Karpas-422 (cell line): Measurements from ENCODE around the gene BRAF. TPM values are rescaled to one million over a fixed set of nuclear protein-coding genes. Genes with fewer than 3 reads are reported as not detected.
A peak's percentile ranks its signal among the peaks of the same experiment; 100 is the strongest.
"Not testable (repeated sequence)": the region's sequence is repeated elsewhere in the genome, so short reads cannot be mapped to it uniquely, and the experiment has no call there.

Experiments used
- DNase-seq: peaks from one replicate; pipeline ENCODE4 v3.0.0-alpha.2; 2015
- H2AFZ ChIP-seq: fragments of 200-600 bp; sonication (generic); 2 replicates; pipeline ENCODE4 v1.6.1; 2014; ENCODE audit warnings: antibody characterized with exemption, low read length, mixed read lengths
- H3K27ac ChIP-seq: fragments of 200-600 bp; sonication (generic); 2 replicates; pipeline ENCODE4 v1.5.1; 2014; ENCODE audit warnings: mild to moderate bottlenecking, low read length, moderate library complexity
- H3K27me3 ChIP-seq: fragments of 200-600 bp; sonication (generic); 2 replicates; pipeline ENCODE4 v1.6.1; 2014; ENCODE audit warnings: low read length, mixed read lengths
- H3K36me3 ChIP-seq: fragments of 200-600 bp; sonication (generic); 2 replicates; pipeline ENCODE4 v1.6.1; 2014; ENCODE audit warnings: low read length, mixed read lengths; ENCODE audit not compliant: insufficient read depth
- H3K4me1 ChIP-seq: fragments of 200-600 bp; sonication (generic); 2 replicates; pipeline ENCODE4 v1.6.1; 2014; ENCODE audit warnings: mild to moderate bottlenecking, low read length, mixed read lengths
- H3K4me2 ChIP-seq: fragments of 200-600 bp; sonication (generic); 2 replicates; pipeline ENCODE4 v1.6.1; 2014; ENCODE audit warnings: low read length, low read depth, mild to moderate bottlenecking; ENCODE audit not compliant: poor library complexity, severe bottlenecking
- H3K4me3 ChIP-seq: fragments of 200-600 bp; sonication (generic); 2 replicates; pipeline ENCODE4 v1.5.1; 2014; ENCODE audit warnings: mild to moderate bottlenecking, antibody characterized with exemption, low read length, mixed read lengths
- H3K79me2 ChIP-seq: fragments of 200-600 bp; sonication (generic); 2 replicates; pipeline ENCODE4 v1.6.1; 2014; ENCODE audit warnings: mild to moderate bottlenecking, low read length, mixed read lengths
- H3K9ac ChIP-seq: fragments of 200-600 bp; sonication (generic); 2 replicates; pipeline ENCODE4 v1.6.0; 2014; ENCODE audit warnings: low read length
- H3K9me2 ChIP-seq: fragments of 200-600 bp; sonication (generic), shearing (Covaris generic); replicated peaks from 2 replicates; pipeline ENCODE4 v1.6.0; 2014; ENCODE audit warnings: mild to moderate bottlenecking, low read length, moderate library complexity; ENCODE audit not compliant: insufficient read depth
- H3K9me3 ChIP-seq: fragments of 300-700, 200-600 bp; sonication (generic); 2 replicates; pipeline ENCODE4 v1.6.1; 2014; ENCODE audit warnings: low read length, mixed read lengths
- H4K20me1 ChIP-seq: fragments of 200-600 bp; sonication (generic); 2 replicates; pipeline ENCODE4 v1.6.1; 2014; ENCODE audit warnings: mild to moderate bottlenecking, antibody characterized with exemption, low read length, low read depth; ENCODE audit not compliant: insufficient read depth
- total RNA-seq: library from RNA; depleted of rRNA; stranded (reverse); fragments of >200 nt; shearing (Covaris generic); gene quantifications from 2 replicates; pipeline ENCODE4 v1.2.3, GENCODE V29; 2014; ENCODE audit warnings: low replicate concordance

The BRAF gene
- total RNA-seq, 1 experiment from 2014 or later: 72.6 TPM

- Histone ChIP-seq H3K27ac (peak overlapping the region; percentile 87), H3K4me3 (peak overlapping the region; percentile 8; the same call in 1 of the 2 replicates), H3K79me2 (peaks cover 20% of the 10 kb centered on the region), H3K4me1 (peaks cover 48% of the 10 kb centered on the region), H3K9me3 (no peaks in the 10 kb centered on the region), H3K27me3 (no peaks in the 10 kb centered on the region), H3K9me2 (no peaks in the 10 kb centered on the region), H4K20me1 (no peaks in the 10 kb centered on the region), H3K9ac (peak overlapping the region; percentile 31; the same call in 1 of the 2 replicates), H3K4me2 (no peak overlapping the region), H3K36me3 (peaks cover 6% of the 10 kb centered on the region; the same call in 1 of the 2 replicates), H2AFZ (no peak overlapping the region)
- no peak for DNase-seq
These were observed 246.5 kb downstream of the BRAF start for GRCh38 chr7:140678081-140678815.

DNA sequence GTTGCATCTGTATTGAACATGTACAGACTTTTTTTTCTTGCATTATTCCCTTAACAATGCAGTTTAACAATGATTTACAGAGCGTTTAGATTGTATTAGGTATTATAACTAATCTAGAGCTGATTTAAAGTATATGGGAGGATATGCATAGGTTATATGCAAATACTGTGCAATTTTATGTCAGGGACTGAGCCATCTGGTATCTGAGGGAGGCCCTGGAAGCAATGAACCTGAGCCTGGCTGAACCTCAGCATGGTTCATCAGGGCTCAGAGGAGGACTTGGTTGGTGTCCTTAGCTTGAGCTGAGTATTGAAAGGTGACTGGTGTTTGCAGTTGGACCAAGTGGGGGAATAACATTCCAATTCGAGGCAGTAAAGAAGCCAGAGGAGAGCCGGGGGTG, 247.2 kb downstream of the BRAF start:
- no peaks in the 10 kb centered on the region for H3K27me3 ChIP-seq
- peak overlapping the region; percentile 87 for H3K27ac ChIP-seq
- H3K9me3 ChIP-seq: no peaks in the 10 kb centered on the region
- H3K9ac ChIP-seq: peak overlapping the region; percentile 31; the same call in 1 of the 2 replicates
- H2AFZ ChIP-seq: no peak overlapping the region
- peaks cover 20% of the 10 kb centered on the region for H3K79me2 ChIP-seq
- H4K20me1 ChIP-seq: no peaks in the 10 kb centered on the region
- peaks cover 50% of the 10 kb centered on the region for H3K4me1 ChIP-seq
- peak overlapping the region; percentile 8; the same call in 1 of the 2 replicates for H3K4me3 ChIP-seq
- H3K4me2 ChIP-seq: peak overlapping the region; percentile 49
- DNase-seq: peak; percentile 65
- peaks cover 6% of the 10 kb centered on the region; the same call in 1 of the 2 replicates for H3K36me3 ChIP-seq
- no peaks in the 10 kb centered on the region for H3K9me2 ChIP-seq

- not testable (repeated sequence) for H3K36me3 ChIP-seq, H3K9ac ChIP-seq, H3K9me2 ChIP-seq, H2AFZ ChIP-seq, H3K27me3 ChIP-seq, H3K9me3 ChIP-seq, DNase-seq, H4K20me1 ChIP-seq
- peak overlapping the region; percentile 87 for H3K27ac ChIP-seq
- peaks cover 20% of the 10 kb centered on the region for H3K79me2 ChIP-seq
- H3K4me2 ChIP-seq: peak overlapping the region; percentile 94
- H3K4me1 ChIP-seq: peaks cover 55% of the 10 kb centered on the region
- H3K4me3 ChIP-seq: 0 out of 2 replicates have a peak overlapping the region, but pooled peaks have one; percentile 5
These were observed 247.8 kb downstream of the BRAF start for GRCh38 chr7:140676956-140677355.

- peaks cover 56% of the 10 kb centered on the region for H3K4me1 ChIP-seq
- H3K27me3 ChIP-seq: no peaks in the 10 kb centered on the region
- peaks cover 20% of the 10 kb centered on the region for H3K79me2 ChIP-seq
- peak overlapping the region; percentile 40 for H3K9ac ChIP-seq
- H3K9me2 ChIP-seq: no peaks in the 10 kb centered on the region
- peak overlapping the region; percentile 94 for H3K4me2 ChIP-seq
- no peak overlapping the region; the same call in 1 of the 2 replicates for H2AFZ ChIP-seq
- H4K20me1 ChIP-seq: no peaks in the 10 kb centered on the region
- peak; percentile 87 for DNase-seq
- peak overlapping the region; percentile 87 for H3K27ac ChIP-seq
- peaks cover 6% of the 10 kb centered on the region; the same call in 1 of the 2 replicates for H3K36me3 ChIP-seq
- no peaks in the 10 kb centered on the region for H3K9me3 ChIP-seq
- peak overlapping the region; percentile 77; the same call in 1 of the 2 replicates for H3K4me3 ChIP-seq
These were observed 248.4 kb downstream of the BRAF start for GRCh38 chr7:140676306-140676705.

DNA sequence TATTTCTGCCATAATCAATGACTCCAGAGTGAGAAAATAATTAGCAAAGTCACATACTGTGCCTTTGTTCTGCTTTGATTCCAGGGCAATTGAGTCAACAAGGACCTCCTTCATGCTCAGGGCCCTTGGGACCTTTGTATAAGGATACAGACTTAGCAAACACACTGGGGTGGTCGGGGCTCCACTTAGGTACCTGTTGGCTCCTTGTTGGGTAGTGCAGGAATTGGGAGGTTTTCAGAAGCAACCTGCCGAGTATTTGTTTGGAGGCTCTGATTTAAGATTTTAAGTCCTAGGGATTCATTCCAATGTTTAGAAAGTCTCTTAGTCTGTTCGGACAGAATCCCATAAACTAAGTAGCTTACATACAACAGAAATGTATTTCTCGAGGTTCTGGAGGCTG, 249.0 kb downstream of the BRAF start:
- Histone ChIP-seq H3K9me2 (no peaks in the 10 kb centered on the region), H3K4me3 (peak overlapping the region; percentile 77)
- DNase-seq: no peak

GRCh38 chr7:140674899-140675701, 249.6 kb downstream of the BRAF start:
- Histone ChIP-seq H4K20me1 (no peaks in the 10 kb centered on the region), H3K27me3 (no peaks in the 10 kb centered on the region), H3K9me2 (no peaks in the 10 kb centered on the region), H3K36me3 (peaks cover 6% of the 10 kb centered on the region; the same call in 1 of the 2 replicates), H3K79me2 (peaks cover 20% of the 10 kb centered on the region), H3K4me3 (peak overlapping the region; percentile 77), H3K9ac (peak overlapping the region; percentile 88), H2AFZ (0 out of 2 replicates have a peak overlapping the region, but pooled peaks have one; percentile 34), H3K4me2 (peak overlapping the region; percentile 94), H3K9me3 (no peaks in the 10 kb centered on the region), H3K4me1 (peaks cover 56% of the 10 kb centered on the region), H3K27ac (peak overlapping the region; percentile 87)
- DNase-seq: peak; percentile 66

More for the DNA sequence above, 249.0 kb downstream of the BRAF start:
- peak overlapping the region; percentile 40 for H3K9ac ChIP-seq
- peak overlapping the region; percentile 87 for H3K27ac ChIP-seq
- H4K20me1 ChIP-seq: no peaks in the 10 kb centered on the region
- H3K27me3 ChIP-seq: no peaks in the 10 kb centered on the region
- peaks cover 56% of the 10 kb centered on the region for H3K4me1 ChIP-seq
- 0 out of 2 replicates have a peak overlapping the region, but pooled peaks have one; percentile 34 for H2AFZ ChIP-seq
- H3K9me3 ChIP-seq: no peaks in the 10 kb centered on the region
- H3K36me3 ChIP-seq: peaks cover 6% of the 10 kb centered on the region; the same call in 1 of the 2 replicates
- H3K4me2 ChIP-seq: peak overlapping the region; percentile 94
- peaks cover 20% of the 10 kb centered on the region for H3K79me2 ChIP-seq

DNA sequence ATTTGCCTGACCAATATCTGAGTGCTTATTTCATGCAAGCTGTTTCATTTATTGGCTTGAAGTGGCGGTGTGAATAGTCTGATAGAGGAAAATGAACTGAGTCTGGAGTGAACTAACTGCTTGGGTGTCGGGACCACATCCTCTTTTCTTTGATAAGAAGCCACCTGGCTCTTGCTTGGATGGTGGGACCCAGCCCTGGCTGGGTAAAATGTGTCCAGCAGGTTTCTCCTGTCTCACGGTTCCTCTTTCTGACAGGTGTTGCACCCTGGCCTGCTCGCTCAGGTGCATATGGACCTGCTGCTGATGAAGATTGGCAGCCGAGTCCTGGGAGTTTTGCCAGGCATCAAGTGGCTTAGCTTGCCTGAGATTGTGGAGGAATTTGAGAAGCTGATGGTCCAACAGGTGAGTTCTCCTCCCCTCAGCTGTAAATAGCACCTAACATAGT, 250.4 kb downstream of the BRAF start:
- H4K20me1 ChIP-seq: no peaks in the 10 kb centered on the region
- peak overlapping the region; percentile 1; the same call in 1 of the 2 replicates for H2AFZ ChIP-seq
- peak overlapping the region; percentile 87 for H3K27ac ChIP-seq
- H3K27me3 ChIP-seq: no peaks in the 10 kb centered on the region
- H3K4me3 ChIP-seq: peak overlapping the region; percentile 77
- 0 out of 2 replicates have a peak, but pooled peaks cover 3% of the 10 kb centered on the region for H3K36me3 ChIP-seq
- no peaks in the 10 kb centered on the region for H3K9me3 ChIP-seq
- H3K79me2 ChIP-seq: peaks cover 20% of the 10 kb centered on the region
- H3K4me2 ChIP-seq: peak overlapping the region; percentile 94
- H3K4me1 ChIP-seq: peaks cover 56% of the 10 kb centered on the region
- DNase-seq: peak; percentile 79
- H3K9me2 ChIP-seq: no peaks in the 10 kb centered on the region
- peak overlapping the region; percentile 88 for H3K9ac ChIP-seq
